Measurements from ENCODE around the gene GALNS. TPM values are rescaled to one million over a fixed set of nuclear protein-coding genes. Genes with fewer than 3 reads are reported as not detected.
A peak's percentile ranks its signal among the peaks of the same experiment; 100 is the strongest.
"Not testable (repeated sequence)": the region's sequence is repeated elsewhere in the genome, so short reads cannot be mapped to it uniquely, and the experiment has no call there.

GALNS gene
- total RNA-seq, 1 experiment from 2014 or later, result 32.1 TPM

- no peak for DNase-seq (ENCODE audit: low read depth)
These were observed 51.4 kb downstream of the GALNS start for GRCh38 chr16:88805340-88805715.

GRCh38 chr16:88804552-88805339, 52.0 kb downstream of the GALNS start:
- no peak for DNase-seq (ENCODE audit: low read depth)

DNA sequence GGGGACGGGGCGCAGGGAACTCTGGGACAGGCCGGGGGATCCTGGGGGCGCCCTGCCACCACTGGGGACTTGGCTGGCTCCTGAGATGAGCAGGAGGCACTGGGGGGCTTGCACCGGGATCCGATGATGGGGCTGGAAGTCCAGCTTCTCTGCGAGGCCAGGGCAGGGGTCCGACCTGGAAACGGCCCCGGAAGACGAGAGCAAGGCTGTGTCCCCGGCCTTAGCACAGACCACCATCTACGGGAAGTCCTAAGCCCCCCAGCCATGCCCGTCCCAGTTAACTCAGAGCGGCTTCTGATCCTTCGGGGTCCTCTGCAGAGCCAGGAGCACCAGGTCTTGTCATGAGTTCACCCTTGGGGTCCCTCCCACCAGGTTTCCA, 52.6 kb downstream of the GALNS start:
- DNase-seq (ENCODE audit: low read depth), result no peak

- DNase-seq (ENCODE audit: low read depth), result peak; percentile 80
These were observed 53.3 kb downstream of the GALNS start, which contains the start of gene CDT1 for GRCh38 chr16:88803264-88803987. Gene CDT1 (plus strand): TSS chr16:88803789. CDS start chr16:88803832, 43 bp downstream.

GRCh38 chr16:88800277-88800592, 56.5 kb downstream of the GALNS start:
- DNase-seq (ENCODE audit: low read depth), result no peak

DNA sequence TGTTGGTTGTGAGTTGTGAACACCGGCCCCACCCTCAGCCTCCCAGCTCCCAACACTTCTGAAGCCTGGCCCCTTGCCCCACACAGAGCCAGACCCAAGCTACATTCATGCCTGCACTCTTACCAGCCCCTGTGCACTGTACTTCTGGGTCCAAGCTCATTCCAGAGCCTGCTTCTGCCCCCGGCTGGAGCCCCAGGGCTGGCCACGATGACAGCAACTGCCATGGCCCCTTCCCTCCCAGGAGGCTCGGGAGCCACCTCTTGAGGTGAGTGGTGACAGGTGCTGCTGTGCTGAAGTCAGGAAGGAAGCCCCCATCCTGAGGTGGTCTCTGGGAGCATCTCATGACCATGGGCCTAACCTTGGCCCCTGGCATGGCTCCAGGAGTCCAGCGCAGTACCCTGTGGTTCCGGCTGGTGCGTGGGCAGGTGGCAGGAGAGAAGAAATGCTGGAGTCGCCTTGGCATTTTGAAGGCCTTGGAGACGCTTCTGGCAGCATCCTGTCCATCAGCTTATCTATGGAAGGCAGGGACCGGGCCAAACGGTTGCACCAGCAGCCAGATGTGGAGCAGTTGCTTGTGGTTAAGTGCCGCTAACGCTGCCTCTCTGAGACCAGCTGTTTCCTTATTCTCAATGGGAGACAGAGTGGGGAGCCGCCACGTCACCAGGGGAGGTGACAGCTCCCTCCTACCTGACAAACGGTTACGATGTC, 57.0 kb downstream of the GALNS start:
- no peak for DNase-seq (ENCODE audit: low read depth)

DNA sequence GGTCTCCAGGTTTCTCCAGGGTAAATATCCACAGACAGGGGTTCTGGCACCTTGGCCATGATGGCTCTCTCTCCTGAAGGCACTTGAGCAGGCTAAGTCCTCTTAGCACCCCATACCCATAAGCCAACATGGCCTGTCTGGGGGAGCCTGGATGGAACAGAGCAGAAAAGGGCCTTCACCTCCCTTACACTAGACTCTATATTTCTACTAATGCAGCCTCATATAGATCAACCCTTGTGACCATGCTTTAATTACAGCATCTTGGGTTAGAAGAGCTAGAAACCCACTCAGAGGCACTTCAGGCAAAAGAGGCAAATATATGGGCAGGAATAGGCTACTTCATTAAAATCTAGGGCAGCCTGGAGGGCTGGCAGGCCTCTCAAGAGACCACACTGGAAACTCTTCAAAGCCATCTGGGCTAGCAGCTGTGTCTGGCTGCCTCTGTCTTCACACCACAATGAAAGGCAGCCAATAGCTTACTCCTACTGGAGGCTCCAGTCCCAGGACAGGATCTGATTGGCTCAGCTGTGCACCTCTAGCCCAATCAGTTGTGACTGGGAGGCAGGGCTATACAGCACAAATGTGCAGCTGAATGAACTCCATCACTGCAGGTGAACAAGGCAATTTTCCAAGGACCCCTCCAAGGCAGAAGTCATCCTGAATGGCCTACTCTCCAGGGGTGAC, 57.8 kb downstream of the GALNS start:
- no peak for DNase-seq (ENCODE audit: low read depth)

- DNase-seq (ENCODE audit: low read depth), result no peak
These were observed 58.7 kb downstream of the GALNS start for GRCh38 chr16:88798073-88798472.

GRCh38 chr16:88796278-88796677, 60.5 kb downstream of the GALNS start:
- DNase-seq (ENCODE audit: low read depth), result no peak

DNA sequence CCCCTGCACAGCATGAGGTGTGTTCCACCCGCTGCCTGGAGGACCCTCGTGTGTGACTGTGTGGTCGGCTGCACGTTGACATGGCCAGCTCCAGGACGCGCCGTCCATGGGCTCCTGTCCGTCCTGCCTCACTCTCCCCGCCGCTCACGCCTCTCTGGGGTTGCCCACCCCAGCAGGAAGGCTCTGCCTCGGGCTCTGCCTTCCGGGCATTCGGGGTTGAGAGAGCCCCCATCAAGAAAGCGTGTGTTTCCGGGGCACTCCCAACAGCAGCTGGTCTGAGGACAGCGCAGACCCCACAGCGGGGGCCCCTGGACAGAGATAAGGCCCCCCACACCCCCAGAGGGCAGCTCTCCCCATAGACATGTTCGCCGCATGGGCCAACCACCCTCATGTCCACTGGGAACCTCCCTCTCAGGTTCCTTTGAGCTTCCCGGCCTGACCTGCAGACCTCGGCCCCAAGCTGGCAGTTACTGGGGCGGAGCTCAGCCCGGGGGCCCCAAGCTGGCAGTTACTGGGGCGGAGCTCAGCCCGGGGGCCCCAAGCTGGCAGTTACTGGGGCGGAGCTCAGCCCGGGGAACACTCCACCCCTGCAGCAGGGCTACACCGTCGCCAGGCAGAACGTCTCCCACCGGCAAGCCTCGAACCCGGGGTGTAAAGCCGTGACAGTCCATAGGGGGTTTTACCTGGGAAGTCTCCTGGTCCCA, 63.3 kb downstream of the GALNS start:
- no peak for DNase-seq (ENCODE audit: low read depth)

GRCh38 chr16:88792668-88793250, 64.0 kb downstream of the GALNS start:
- DNase-seq (ENCODE audit: low read depth), result no peak

DNA sequence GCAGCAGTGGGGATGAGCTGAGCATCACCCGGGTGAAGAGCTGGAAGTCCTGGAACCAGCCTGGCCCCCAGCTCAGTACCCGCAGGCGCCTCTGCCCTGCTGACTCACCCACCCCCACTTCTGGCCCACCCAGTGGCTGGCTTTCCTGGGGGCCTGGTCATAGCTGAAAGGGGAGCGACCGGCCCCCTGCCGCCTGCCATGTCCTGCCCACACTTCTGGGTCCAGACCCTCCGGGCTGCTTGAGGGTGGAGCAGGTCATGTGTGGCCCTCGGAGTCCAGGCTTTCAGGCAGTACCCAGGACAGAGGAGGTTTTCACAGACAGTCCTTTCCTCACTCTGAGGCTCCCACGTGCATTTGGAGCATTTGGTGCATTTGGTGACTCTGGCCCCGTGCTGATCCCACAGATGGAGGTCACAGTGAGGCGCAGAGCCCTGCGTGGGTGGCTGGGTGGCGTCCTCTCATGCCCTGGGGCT, 64.6 kb downstream of the GALNS start:
- peak; percentile 73 for DNase-seq (ENCODE audit: low read depth)

DNA sequence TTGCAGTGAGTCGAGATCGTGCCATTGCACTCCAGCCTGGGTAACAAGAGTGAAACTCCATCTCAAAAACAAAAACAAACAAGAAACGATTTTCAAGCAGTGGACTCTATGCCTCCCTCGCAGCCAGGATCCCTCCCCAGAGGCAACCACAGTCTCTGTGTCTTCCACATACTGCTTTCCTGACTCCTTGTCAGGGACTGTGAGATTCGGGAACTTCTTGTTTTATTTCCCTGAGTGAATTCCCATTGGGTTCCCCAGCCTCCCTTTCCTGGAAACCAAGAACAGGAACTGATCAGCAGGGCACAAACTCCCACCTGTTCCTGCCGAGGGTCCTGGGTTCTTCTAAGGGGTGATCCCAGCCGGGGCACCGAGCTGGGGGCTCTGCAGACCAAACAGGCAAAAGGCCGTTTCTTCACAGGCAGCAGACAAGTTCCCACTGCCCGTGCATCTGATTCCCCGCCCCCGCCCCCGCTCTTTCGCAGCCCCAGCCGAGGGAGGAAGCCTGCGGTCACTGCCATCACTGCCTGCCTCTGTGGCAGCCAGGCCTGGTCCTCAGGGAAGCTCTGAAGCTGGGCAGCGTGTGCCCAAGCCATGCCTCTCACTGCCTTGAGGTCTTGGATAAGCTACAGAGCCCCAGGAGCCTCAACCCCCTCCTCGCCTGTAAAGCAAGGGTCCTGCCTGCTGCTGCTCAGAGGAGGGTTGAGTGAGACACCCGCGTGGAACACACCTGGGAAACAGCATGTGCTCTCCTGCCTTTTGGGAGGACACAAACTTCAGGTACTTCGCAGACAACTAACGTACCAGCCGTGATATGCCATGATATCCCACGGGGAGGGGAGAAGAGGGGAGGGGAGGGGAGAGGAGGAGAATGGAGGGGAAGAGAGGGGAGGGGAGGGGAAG, 66.2 kb downstream of the GALNS start:
- DNase-seq (ENCODE audit: low read depth), result peak; percentile 58

DNA sequence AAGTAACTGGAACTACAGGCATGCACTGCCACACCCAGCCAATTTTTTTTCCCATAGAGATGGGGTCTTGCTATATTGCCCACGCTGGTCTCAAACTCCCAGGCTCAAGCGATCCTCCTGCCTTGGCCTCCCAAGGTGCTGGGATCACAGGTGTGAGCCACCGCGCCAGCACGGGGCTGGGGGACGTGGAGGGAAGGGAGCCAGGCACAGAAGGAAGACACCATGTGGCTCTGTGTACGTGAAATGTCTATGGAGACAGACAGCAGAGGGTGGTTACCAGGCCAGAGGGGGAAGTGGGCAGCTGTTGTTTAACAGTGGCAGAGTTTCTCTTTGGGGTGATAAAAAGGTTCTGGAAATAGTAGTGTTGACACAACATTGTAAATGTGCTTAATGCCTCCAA, 67.2 kb downstream of the GALNS start:
- no peak for DNase-seq (ENCODE audit: low read depth)

DNA sequence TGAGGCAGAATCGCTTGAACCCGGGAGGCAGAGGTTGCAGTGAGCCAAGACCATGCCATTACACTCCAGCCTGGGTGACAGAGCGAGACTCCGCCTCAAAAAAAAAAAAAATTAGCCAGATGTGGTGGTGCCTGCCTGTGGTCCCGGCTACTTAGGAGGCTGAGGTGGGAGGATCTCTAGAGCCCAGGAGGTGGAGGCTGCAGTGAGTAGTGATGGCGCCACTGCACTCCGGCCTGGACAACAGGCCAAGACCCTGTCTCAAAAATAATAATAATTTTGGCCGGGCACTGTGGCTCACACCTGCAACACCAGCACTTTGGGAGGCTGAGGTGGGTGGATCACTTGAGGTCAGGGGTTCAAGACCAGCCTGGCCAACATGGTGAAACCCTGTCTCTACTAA, 68.0 kb downstream of the GALNS start:
- not testable (repeated sequence) for DNase-seq (ENCODE audit: low read depth)

GRCh38 chr16:88787579-88788314, 69.0 kb downstream of the GALNS start:
- DNase-seq (ENCODE audit: low read depth), result no peak

- peak; percentile 65 for DNase-seq (ENCODE audit: low read depth)
These were observed 71.4 kb downstream of the GALNS start, which contains the start of gene PIEZO1 for GRCh38 chr16:88785106-88785924. Gene PIEZO1 (minus strand): TSS chr16:88785220. CDS start chr16:88784964, 256 bp downstream.

DNA sequence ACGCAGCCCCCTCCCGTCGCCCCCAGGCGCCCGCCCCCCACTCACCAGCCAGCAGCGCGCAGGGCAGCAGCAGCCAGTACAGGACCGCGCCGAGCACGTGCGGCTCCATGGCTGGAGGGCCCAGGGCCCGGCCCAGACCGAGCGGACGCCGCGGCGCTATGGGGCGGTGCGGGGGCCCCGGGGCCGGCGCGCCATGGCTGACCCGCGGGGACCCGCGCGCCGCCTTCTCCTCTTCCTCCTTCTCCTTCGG, 72.0 kb downstream of the GALNS start:
- DNase-seq (ENCODE audit: low read depth), result no peak

All from RPMI7951 (cell line).